OCI-LY1 (cell line): ENCODE measurements around the gene DYNC1H1.

ENCODE experiments used
- CTCF ChIP-seq: fragments of 200-600 bp; sonication (generic), shearing (Covaris generic); IDR thresholded peaks from 2 replicates; pipeline ENCODE4 v1.5.1; 2017; ENCODE audit warnings: mild to moderate bottlenecking, antibody characterized with exemption, low read length, moderate library complexity, mixed read lengths
- EZH2 ChIP-seq: fragments of 200-600 bp; sonication (generic), shearing (Covaris generic); IDR thresholded peaks from 2 replicates; pipeline ENCODE4 v1.8.0; 2017; ENCODE audit warnings: borderline replicate concordance, mixed run types, mild to moderate bottlenecking, antibody characterized with exemption, low read length, moderate library complexity, mixed read lengths

DNA sequence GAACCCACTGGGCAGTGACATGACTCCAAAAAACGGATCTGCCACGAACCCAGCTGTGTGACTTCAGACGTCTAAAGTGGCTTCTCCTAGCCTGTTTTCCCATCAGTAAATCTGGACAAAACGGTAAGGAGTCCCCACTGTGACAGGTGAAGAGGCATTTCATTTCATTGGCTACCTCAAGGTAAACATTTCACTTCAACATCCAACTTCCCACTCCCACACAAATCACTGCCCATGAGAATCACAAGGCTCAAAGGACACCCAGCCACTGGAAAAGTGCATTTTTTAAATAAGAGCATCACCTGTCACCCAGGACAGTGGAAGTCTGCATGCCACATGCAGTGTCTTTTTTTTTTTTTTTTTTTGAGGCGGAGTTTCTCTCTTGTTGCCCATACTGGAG lies 94.6 kb downstream of the DYNC1H1 start:
- TF ChIP-seq CTCF, result no peak
- TF ChIP-seq EZH2, result no peak
